A549 (cell line): Measurements from ENCODE around the gene ZFPL1. TPM values are rescaled to one million over a fixed set of nuclear protein-coding genes. Genes with fewer than 3 reads are reported as not detected.

Experiments used
- ATAC-seq, 2 experiments: fragments of 200-7000 bp in 1 of 2; fragments of >200 bp in 1 of 2; cut with Nextera tagmentation in 1 of 2; cut with Tn5 transposase in 1 of 2; 3 replicates each; pipeline versions ENCODE4 v1.8.0 to v1.9.1; 2018 to 2020; ENCODE audit warnings: mild to moderate bottlenecking in 1 of 2, moderate library complexity in 1 of 2
- CTCF ChIA-PET: fragments of 300-600 bp; sonication (Branson Sonifier 250); formaldehyde crosslinking; extraction: SDS; loops from one replicate; lab custom pipeline; 2021; ENCODE audit warnings: antibody characterized with exemption, inconsistent platforms; lab: Yijun Ruan, JAX
- POLR2A ChIA-PET: fragments of 350-600 bp; formaldehyde crosslinking; extraction: SDS; loops from one replicate; lab custom pipeline; 2021; ENCODE audit warnings: antibody characterized with exemption, inconsistent platforms; lab: Yijun Ruan, JAX
- DNase-seq, 2 experiments: peaks; one replicate each; pipeline versions ENCODE4 v3.0.0 to v3.0.0-alpha.2; 2011 to 2016; ENCODE audit warnings: low read depth in 1 of 2, low spot score in 1 of 2
- FAIRE-seq: peaks from 2 replicates; lab custom pipeline; 2011; peaks lifted over from hg19 to GRCh38; lab: Jason Lieb, UNC
- H3K27ac ChIP-seq, 2 experiments: fragments of >200 bp; sonication (Bioruptor Twin); formaldehyde crosslinking; 3 replicates each; pipeline ENCODE4 v1.5.1; 2016 to 2017
- H3K4me1 ChIP-seq: fragments of >200 bp; sonication (Bioruptor Twin); formaldehyde crosslinking; 3 replicates; pipeline ENCODE4 v1.6.1; 2016
- H3K4me2 ChIP-seq: fragments of >200 bp; sonication (Bioruptor Twin); formaldehyde crosslinking; 3 replicates; pipeline ENCODE4 v1.6.1; 2016
- H3K4me3 ChIP-seq: fragments of >200 bp; sonication (Bioruptor Twin); formaldehyde crosslinking; 3 replicates; pipeline ENCODE4 v1.5.1; 2016
- H3K9me3 ChIP-seq: fragments of >200 bp; sonication (Bioruptor Twin); formaldehyde crosslinking; 3 replicates; pipeline ENCODE4 v1.6.1; 2016
- BCL3 ChIP-seq: fragments of >200 bp; sonication (Bioruptor Twin); formaldehyde crosslinking; IDR thresholded peaks from 3 replicates; pipeline ENCODE4 v1.6.1; 2016
- CBX8 ChIP-seq: fragments of 200-600 bp; sonication (generic); IDR thresholded peaks from 2 replicates; pipeline ENCODE4 v1.6.1; 2016
- CHD2 ChIP-seq: fragments of 150-350 bp; IDR thresholded peaks from 2 replicates; pipeline ENCODE4 v1.6.1; 2014; ENCODE audit warnings: low read length; ENCODE audit not compliant: partially characterized antibody
- CTCF ChIP-seq: fragments of >200 bp; sonication (Bioruptor Twin); formaldehyde crosslinking; IDR thresholded peaks from 3 replicates; pipeline ENCODE4 v1.5.1; 2016
- EHMT2 ChIP-seq: fragments of 200-600 bp; sonication (generic); IDR thresholded peaks from 2 replicates; pipeline ENCODE4 v1.6.1; 2016; ENCODE audit warnings: antibody characterized with exemption, low read depth, mild to moderate bottlenecking, moderate library complexity
- EP300 ChIP-seq, 2 experiments: fragments of >200 bp; sonication (Bioruptor Twin); formaldehyde crosslinking; IDR thresholded peaks; 2 replicates in 1 of 2; 3 replicates in 1 of 2; pipeline ENCODE4 v1.6.1; 2016 to 2017
- ESRRA ChIP-seq: fragments of 150-350 bp; IDR thresholded peaks from 2 replicates; pipeline ENCODE4 v1.6.1; 2014; ENCODE audit warnings: mild to moderate bottlenecking, low read length, borderline replicate concordance
- GATA3 ChIP-seq: IDR thresholded peaks from 2 replicates; pipeline ENCODE4 v1.6.1; 2012; ENCODE audit warnings: borderline replicate concordance
- MAFK ChIP-seq: fragments of 450-650 bp; IDR thresholded peaks from 2 replicates; pipeline ENCODE4 v1.6.1; 2014; ENCODE audit not compliant: partially characterized antibody
- MYC ChIP-seq: IDR thresholded peaks from 2 replicates; pipeline ENCODE4 v1.6.1; 2012; ENCODE audit warnings: mild to moderate bottlenecking, inconsistent platforms, low read length, improper control_type of control experiment, borderline replicate concordance
- NFE2L2 ChIP-seq: fragments of 150-350 bp; conservative IDR thresholded peaks from 2 replicates; pipeline ENCODE4 v1.6.1; 2014; ENCODE audit warnings: low read length
- NR3C1 ChIP-seq: fragments of >200 bp; sonication (Bioruptor Twin); formaldehyde crosslinking; IDR thresholded peaks from 3 replicates; pipeline ENCODE4 v1.6.1; 2017
- PBX3 ChIP-seq: IDR thresholded peaks from 2 replicates; pipeline ENCODE4 v1.6.1; 2012
- RAD21 ChIP-seq, 2 experiments: fragments of >200 bp in 1 of 2; sonication (Bioruptor Twin) in 1 of 2; formaldehyde crosslinking in 1 of 2; IDR thresholded peaks in 1 of 2; conservative IDR thresholded peaks in 1 of 2; 2 replicates in 1 of 2; 3 replicates in 1 of 2; pipeline ENCODE4 v1.6.1; 2012 to 2018; ENCODE audit warnings: inconsistent platforms in 1 of 2
- RARB ChIP-seq: fragments of 250-450 bp; sonication (Bioruptor Pico); IDR thresholded peaks from 2 replicates; pipeline ENCODE4 v1.8.0; 2021; ENCODE audit warnings: mild to moderate bottlenecking, moderate library complexity
- RCOR1 ChIP-seq: fragments of 150-350 bp; IDR thresholded peaks from 2 replicates; pipeline ENCODE4 v1.6.1; 2014; ENCODE audit warnings: antibody characterized with exemption, low read length, low read depth
- SMC3 ChIP-seq: fragments of >200 bp; sonication (Bioruptor Twin); formaldehyde crosslinking; IDR thresholded peaks from 3 replicates; pipeline ENCODE4 v1.6.1; 2018; ENCODE audit warnings: inconsistent platforms
- SREBF2 ChIP-seq: fragments of 450-650 bp; IDR thresholded peaks from 2 replicates; pipeline ENCODE4 v1.6.1; 2014; ENCODE audit warnings: mild to moderate bottlenecking, moderate library complexity
- TP53 ChIP-seq: fragments of 250-450 bp; sonication (Bioruptor Pico); IDR thresholded peaks from 2 replicates; pipeline ENCODE4 v1.5.0; 2021; ENCODE audit warnings: mild to moderate bottlenecking, moderate library complexity
- ZNF302 ChIP-seq: fragments of 250-450 bp; sonication (Bioruptor Pico); IDR thresholded peaks from 2 replicates; pipeline ENCODE4 v1.9.0; 2021; ENCODE audit warnings: inconsistent platforms, mild to moderate bottlenecking, moderate library complexity
- ZSCAN20 ChIP-seq: fragments of 250-450 bp; sonication (Bioruptor Pico); IDR thresholded peaks from 2 replicates; pipeline ENCODE4 v1.8.0; 2022; ENCODE audit warnings: mild to moderate bottlenecking, moderate library complexity
- WGBS: methylation state at CpG from one replicate; pipeline ENCODE4 v1.1.6; 2017; ENCODE audit errors: missing lambda C conversion rate; 5-methylcytosine and 5-hydroxymethylcytosine counted together
- polyA plus RNA-seq, 4 experiments: library from polyadenylated mRNA; depleted of rRNA in 3 of 4; stranded (reverse); fragments of >200 nt; fragmentation: RNase III in 1 of 4; extraction: RNeasy Plus Mini Kit Qiagen cat#74134 plus additional on column Dnase treatment in 1 of 4; gene quantifications; 2 replicates in 3 of 4; 3 replicates in 1 of 4; pipeline ENCODE4 v1.2.3, GENCODE V29; 2011 to 2017
- TF ChIP-seq, protein P1 (sequence below): fragments of 450-650 bp; IDR thresholded peaks from 2 replicates; pipeline ENCODE4 v1.6.1; 2014; ENCODE audit warnings: antibody characterized with exemption
- TF ChIP-seq, protein P2 (sequence below): fragments of >200 bp; sonication (Bioruptor Twin); formaldehyde crosslinking; IDR thresholded peaks from 2 replicates; pipeline ENCODE4 v1.6.1; 2016

The ZFPL1 gene
- polyA plus RNA-seq, 2 of the 4 experiments (the other 2 are of a cell fraction): 30.1 to 31.7 TPM

DNA sequence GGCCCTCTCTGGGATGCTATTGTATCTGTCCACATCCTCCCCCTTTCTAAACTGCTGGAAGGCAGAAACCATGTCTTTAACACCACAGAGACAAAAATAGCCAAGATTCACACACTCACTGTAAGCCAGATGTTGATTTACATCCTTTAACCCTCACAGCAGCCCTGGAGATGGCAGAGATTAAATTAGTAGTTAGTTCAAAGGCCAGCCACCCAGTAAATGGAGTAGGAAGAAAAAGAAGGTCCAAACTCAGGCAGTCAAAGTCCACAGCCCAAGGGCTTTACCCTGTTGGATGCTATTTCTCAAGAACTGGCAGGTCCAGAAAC lies 35.6 kb downstream of the ZFPL1 start:
- Histone ChIP-seq H3K4me2 (no peak overlapping the region; the same call in 2 of the 3 replicates), H3K9me3 (no peaks in the 10 kb centered on the region), H3K4me3 (no peak overlapping the region), H3K27ac (no peak overlapping the region), H3K4me1 (peaks cover 29% of the 10 kb centered on the region; the same call in 2 of the 3 replicates)
- ChIA-PET POLR2A (no interaction called here), CTCF (interaction anchor here (1.1 to 6.3 kb wide), 6 partner anchors 10 to 106 kb away, joined by 3 to 75 read pairs (median 16); partner anchors contain the start of genes ARL2, CAPN1 and TM7SF2)
- TF ChIP-seq SMC3: no peak
- no peak for TF ChIP-seq EHMT2
- no peak for TF ChIP-seq PBX3
- TF ChIP-seq RAD21 (conservative IDR thresholded peaks at IDR 0.05 in 1 of 2, IDR thresholded peaks at IDR 0.05 in 1 of 2): no peak
- no peak for TF ChIP-seq CHD2
- no peak for DNase-seq
- no peak for FAIRE-seq
- ATAC-seq: no peak

- ChIA-PET POLR2A (interaction anchor here (2.2 to 2.5 kb wide), 3 partner anchors 9 to 14 kb away, joined by 14 to 37 read pairs (median 24); partner anchors contain the start of genes SYVN1 and TM7SF2), CTCF (interaction anchor here (1.1 to 6.3 kb wide), 5 partner anchors 8 to 84 kb away, joined by 3 to 75 read pairs (median 19); partner anchors contain the start of genes CAPN1 and TM7SF2)
- peak overlapping the region; percentile 88 to 94; a peak in 5 of 6 replicates for H3K27ac ChIP-seq
- H3K4me1 ChIP-seq: peaks cover 28% of the 10 kb centered on the region; the same call in 2 of the 3 replicates
- 51% methylated on average over 3 of the region's 3 CpGs for WGBS
- no peak for TF ChIP-seq RCOR1
- no peak for TF ChIP-seq MYC
- no peak for TF ChIP-seq ESRRA
- TF ChIP-seq SMC3: no peak
- no peak for TF ChIP-seq BCL3
- no peak for TF ChIP-seq ZSCAN20
- TF ChIP-seq PBX3: no peak
- no peak for TF ChIP-seq ZNF302
- TF ChIP-seq, protein P1, sequence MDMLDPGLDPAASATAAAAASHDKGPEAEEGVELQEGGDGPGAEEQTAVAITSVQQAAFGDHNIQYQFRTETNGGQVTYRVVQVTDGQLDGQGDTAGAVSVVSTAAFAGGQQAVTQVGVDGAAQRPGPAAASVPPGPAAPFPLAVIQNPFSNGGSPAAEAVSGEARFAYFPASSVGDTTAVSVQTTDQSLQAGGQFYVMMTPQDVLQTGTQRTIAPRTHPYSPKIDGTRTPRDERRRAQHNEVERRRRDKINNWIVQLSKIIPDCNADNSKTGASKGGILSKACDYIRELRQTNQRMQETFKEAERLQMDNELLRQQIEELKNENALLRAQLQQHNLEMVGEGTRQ: no peak
- no peak for TF ChIP-seq CBX8
- no peak for TF ChIP-seq EP300 (IDR thresholded peaks at IDR 0.05)
- TF ChIP-seq GATA3: no peak
- no peak for TF ChIP-seq CTCF
- TF ChIP-seq RARB (CRISPR knock-in tag): no peak
- TF ChIP-seq, protein P2, sequence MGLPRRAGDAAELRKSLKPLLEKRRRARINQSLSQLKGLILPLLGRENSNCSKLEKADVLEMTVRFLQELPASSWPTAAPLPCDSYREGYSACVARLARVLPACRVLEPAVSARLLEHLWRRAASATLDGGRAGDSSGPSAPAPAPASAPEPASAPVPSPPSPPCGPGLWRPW: no peak
- no peak for TF ChIP-seq TP53 (CRISPR knock-in tag)
- TF ChIP-seq NFE2L2: no peak
- no peak for TF ChIP-seq MAFK
- no peak for TF ChIP-seq SREBF2
- TF ChIP-seq NR3C1: no peak
- ATAC-seq (no peak), DNase-seq (no peak), FAIRE-seq (no peak)
- H3K4me2 ChIP-seq: peak overlapping the region; percentile 92
- H3K9me3 ChIP-seq: no peaks in the 10 kb centered on the region
- peak overlapping the region; percentile 71 for H3K4me3 ChIP-seq
Measured at GRCh38 chr11:65120831-65121230, 36.8 kb downstream of the ZFPL1 start.
